ENCODE results near the gene TMEM240. TPM values are rescaled to one million over a fixed set of nuclear protein-coding genes. Genes with fewer than 3 reads are reported as not detected.
"Not testable (repeated sequence)": the region's sequence is repeated elsewhere in the genome, so short reads cannot be mapped to it uniquely, and the experiment has no call there.

TMEM240 gene
- total RNA-seq, 1 experiment from 2014 or later, result 1.2 TPM

GRCh38 chr1:1528301-1529267, 11.8 kb downstream of the TMEM240 start:
- H3K4me1 ChIP-seq, result no peaks in the 10 kb centered on the region
- H3K9me3 ChIP-seq, result no peaks in the 10 kb centered on the region
- no peak for DNase-seq
- no peak overlapping the region for H3K4me3 ChIP-seq (ENCODE audit: low read depth, low read length)
- ChIA-PET CTCF (no interaction called here), POLR2A (no interaction called here)
- Mint-ChIP-seq H3K4me3 (ENCODE audit: unreplicated experiment) (no peak overlapping the region), H3K9me3 (ENCODE audit: unreplicated experiment) (no peaks in the 10 kb centered on the region), H3K27ac (ENCODE audit: unreplicated experiment) (no peak overlapping the region), H3K36me3 (ENCODE audit: insufficient read depth, unreplicated experiment) (peaks cover 60% of the 10 kb centered on the region), H3K4me1 (ENCODE audit: low read depth, unreplicated experiment) (no peaks in the 10 kb centered on the region), H3K27me3 (ENCODE audit: insufficient read depth, unreplicated experiment) (no peaks in the 10 kb centered on the region)
- no peaks in the 10 kb centered on the region for H3K27me3 ChIP-seq (replicated peaks; ENCODE audit: control insufficient read depth, insufficient read depth, low read length)
- no peak for TF ChIP-seq CTCF (IDR thresholded peaks at IDR 0.05; ENCODE audit: insufficient read depth in 1 of 2, low read depth in 1 of 2, low read length in 1 of 2, severe bottlenecking in 1 of 2, unreplicated experiment in 1 of 2)
- BruUV-seq (replicated peaks), result no TSS peak
- peaks cover 2% of the 10 kb centered on the region for H3K36me3 ChIP-seq (ENCODE audit: control insufficient read depth, insufficient read depth, low read length)
- intact Hi-C loops (cut with micrococcal nuclease; ENCODE audit: unreplicated experiment), result no loop called here

DNA sequence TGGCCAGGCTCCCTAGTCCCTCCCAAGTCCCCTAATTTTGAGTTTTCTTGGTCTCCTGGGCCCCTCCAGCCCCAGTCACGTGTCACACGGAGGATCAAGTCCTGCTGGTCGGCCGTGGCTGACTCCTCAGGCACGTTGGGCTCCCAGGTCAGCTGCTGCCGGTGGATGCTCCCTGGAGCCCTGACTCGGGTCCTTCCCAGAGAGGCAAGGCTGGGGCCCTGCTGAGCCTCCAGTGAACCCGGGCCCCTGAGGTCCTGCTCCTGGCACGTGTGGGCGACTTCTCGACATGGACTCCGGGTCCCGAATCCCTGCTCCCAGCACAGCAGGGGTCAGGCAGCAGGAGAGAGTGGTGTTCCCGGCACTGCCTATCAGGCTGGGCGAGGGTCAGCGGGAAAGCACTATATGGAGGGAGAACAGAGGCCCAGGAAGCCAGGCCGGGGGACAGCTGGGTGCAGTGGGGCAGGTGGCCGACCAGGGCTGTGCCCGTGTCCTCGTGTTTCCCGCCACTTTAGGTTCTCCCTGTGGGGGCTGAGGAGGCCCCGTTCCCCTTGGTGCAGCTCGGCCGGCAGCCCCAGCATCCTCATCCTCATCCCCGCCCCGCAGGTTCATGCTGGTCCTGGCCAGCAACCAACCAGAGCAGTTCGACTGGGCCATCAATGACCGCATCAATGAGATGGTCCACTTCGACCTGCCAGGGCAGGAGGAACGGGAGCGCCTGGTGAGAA, 13.2 kb downstream of the TMEM240 start:
- no peak for TF ChIP-seq CTCF (IDR thresholded peaks at IDR 0.05; ENCODE audit: insufficient read depth in 1 of 2, low read depth in 1 of 2, low read length in 1 of 2, severe bottlenecking in 1 of 2, unreplicated experiment in 1 of 2)
- H3K4me1 ChIP-seq, result no peaks in the 10 kb centered on the region
- peaks cover 2% of the 10 kb centered on the region for H3K36me3 ChIP-seq (ENCODE audit: control insufficient read depth, insufficient read depth, low read length)
- no peaks in the 10 kb centered on the region for H3K9me3 ChIP-seq
- H3K4me3 ChIP-seq (ENCODE audit: low read depth, low read length), result no peak overlapping the region
- ChIA-PET POLR2A (no interaction called here), CTCF (no interaction called here)
- Mint-ChIP-seq H3K4me1 (ENCODE audit: low read depth, unreplicated experiment) (no peaks in the 10 kb centered on the region), H3K27ac (ENCODE audit: unreplicated experiment) (no peak overlapping the region), H3K36me3 (ENCODE audit: insufficient read depth, unreplicated experiment) (peaks cover 57% of the 10 kb centered on the region), H3K4me3 (ENCODE audit: unreplicated experiment) (no peak overlapping the region), H3K27me3 (ENCODE audit: insufficient read depth, unreplicated experiment) (no peaks in the 10 kb centered on the region), H3K9me3 (ENCODE audit: unreplicated experiment) (no peaks in the 10 kb centered on the region)
- intact Hi-C loops (cut with micrococcal nuclease; ENCODE audit: unreplicated experiment), result no loop called here
- no TSS peak for BruUV-seq (replicated peaks)
- no peak for DNase-seq
- no peaks in the 10 kb centered on the region for H3K27me3 ChIP-seq (replicated peaks; ENCODE audit: control insufficient read depth, insufficient read depth, low read length)

GRCh38 chr1:1526476-1526875, 13.9 kb downstream of the TMEM240 start:
- CTCF ChIA-PET; H3K36me3 ChIP-seq (ENCODE audit: control insufficient read depth, insufficient read depth, low read length); H3K27me3 ChIP-seq (replicated peaks; ENCODE audit: control insufficient read depth, insufficient read depth, low read length); H3K9me3 ChIP-seq; H3K4me3 Mint-ChIP-seq (ENCODE audit: unreplicated experiment); intact Hi-C loops (cut with micrococcal nuclease; ENCODE audit: unreplicated experiment); DNase-seq; H3K9me3 Mint-ChIP-seq (ENCODE audit: unreplicated experiment); H3K4me3 ChIP-seq (ENCODE audit: low read depth, low read length); H3K27ac Mint-ChIP-seq (ENCODE audit: unreplicated experiment); H3K4me1 Mint-ChIP-seq (ENCODE audit: low read depth, unreplicated experiment); POLR2A ChIA-PET; H3K4me1 ChIP-seq; BruUV-seq (replicated peaks); H3K27me3 Mint-ChIP-seq (ENCODE audit: insufficient read depth, unreplicated experiment): not testable (repeated sequence)
- peaks cover 49% of the 10 kb centered on the region for H3K36me3 Mint-ChIP-seq (ENCODE audit: insufficient read depth, unreplicated experiment)

- CTCF ChIA-PET, result not testable (repeated sequence)
Measured at GRCh38 chr1:1524750-1525383, 15.6 kb downstream of the TMEM240 start.

GRCh38 chr1:1523651-1524050, 16.8 kb downstream of the TMEM240 start:
- H3K36me3 ChIP-seq (ENCODE audit: control insufficient read depth, insufficient read depth, low read length); H3K4me1 Mint-ChIP-seq (ENCODE audit: low read depth, unreplicated experiment); BruUV-seq (replicated peaks); DNase-seq; H3K4me1 ChIP-seq; H3K4me3 ChIP-seq (ENCODE audit: low read depth, low read length); H3K9me3 Mint-ChIP-seq (ENCODE audit: unreplicated experiment); H3K27me3 Mint-ChIP-seq (ENCODE audit: insufficient read depth, unreplicated experiment); H3K4me3 Mint-ChIP-seq (ENCODE audit: unreplicated experiment); POLR2A ChIA-PET; CTCF ChIA-PET; intact Hi-C loops (cut with micrococcal nuclease; ENCODE audit: unreplicated experiment); H3K27me3 ChIP-seq (replicated peaks; ENCODE audit: control insufficient read depth, insufficient read depth, low read length); H3K27ac Mint-ChIP-seq (ENCODE audit: unreplicated experiment); H3K9me3 ChIP-seq: not testable (repeated sequence)
- H3K36me3 Mint-ChIP-seq (ENCODE audit: insufficient read depth, unreplicated experiment), result peaks cover 27% of the 10 kb centered on the region

More at GRCh38 chr1:1524750-1525383, 15.6 kb downstream of the TMEM240 start:
- H3K9me3 Mint-ChIP-seq (ENCODE audit: unreplicated experiment); H3K4me3 Mint-ChIP-seq (ENCODE audit: unreplicated experiment); DNase-seq; H3K4me1 ChIP-seq; intact Hi-C loops (cut with micrococcal nuclease; ENCODE audit: unreplicated experiment); H3K4me1 Mint-ChIP-seq (ENCODE audit: low read depth, unreplicated experiment); H3K4me3 ChIP-seq (ENCODE audit: low read depth, low read length); H3K36me3 ChIP-seq (ENCODE audit: control insufficient read depth, insufficient read depth, low read length); H3K9me3 ChIP-seq; H3K27me3 Mint-ChIP-seq (ENCODE audit: insufficient read depth, unreplicated experiment); H3K27ac Mint-ChIP-seq (ENCODE audit: unreplicated experiment); BruUV-seq (replicated peaks); H3K27me3 ChIP-seq (replicated peaks; ENCODE audit: control insufficient read depth, insufficient read depth, low read length): not testable (repeated sequence)
- POLR2A ChIA-PET, result interaction anchor here (0.6 kb wide), 1 partner anchor 91 kb away, joined by 4 read pairs; no protein-coding TSS in a partner anchor
- peaks cover 37% of the 10 kb centered on the region for H3K36me3 Mint-ChIP-seq (ENCODE audit: insufficient read depth, unreplicated experiment)

Measured in Caco-2 (cell line).